ENCODE measurements around the gene IFT81.
"Not testable (repeated sequence)": the region's sequence is repeated elsewhere in the genome, so short reads cannot be mapped to it uniquely, and the experiment has no call there.

The IFT81 gene

DNA sequence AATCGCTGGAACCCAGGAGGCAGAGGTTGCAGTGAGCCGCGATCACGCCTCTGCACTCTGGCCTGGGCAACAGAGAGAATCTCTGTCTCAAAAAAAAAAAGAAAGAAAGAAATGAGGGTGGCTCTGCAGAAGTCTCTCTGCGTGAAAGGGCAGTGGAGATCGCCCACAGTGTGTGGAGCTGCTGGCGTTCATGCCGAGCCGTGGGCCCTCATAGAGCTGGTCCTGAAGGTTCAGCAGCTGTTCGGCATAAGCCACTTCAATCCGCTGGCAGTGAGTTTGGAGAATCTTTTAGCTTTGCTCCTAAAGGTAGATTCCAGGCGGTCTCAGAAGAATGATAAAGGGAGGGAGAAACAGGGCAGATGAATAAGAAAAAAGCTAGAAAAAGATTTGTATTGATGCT, 120.2 kb downstream of the IFT81 start:
- DNase-seq (ENCODE audit: low read depth), result no peak

- no peak for DNase-seq (ENCODE audit: low read depth)
These were observed 120.7 kb downstream of the IFT81 start for GRCh38 chr12:110244829-110245228.

GRCh38 chr12:110245369-110245772, 121.2 kb downstream of the IFT81 start:
- DNase-seq (ENCODE audit: low read depth), result no peak

- no peak for DNase-seq (ENCODE audit: low read depth)
These were observed 122.6 kb downstream of the IFT81 start for GRCh38 chr12:110246636-110247339.

DNA sequence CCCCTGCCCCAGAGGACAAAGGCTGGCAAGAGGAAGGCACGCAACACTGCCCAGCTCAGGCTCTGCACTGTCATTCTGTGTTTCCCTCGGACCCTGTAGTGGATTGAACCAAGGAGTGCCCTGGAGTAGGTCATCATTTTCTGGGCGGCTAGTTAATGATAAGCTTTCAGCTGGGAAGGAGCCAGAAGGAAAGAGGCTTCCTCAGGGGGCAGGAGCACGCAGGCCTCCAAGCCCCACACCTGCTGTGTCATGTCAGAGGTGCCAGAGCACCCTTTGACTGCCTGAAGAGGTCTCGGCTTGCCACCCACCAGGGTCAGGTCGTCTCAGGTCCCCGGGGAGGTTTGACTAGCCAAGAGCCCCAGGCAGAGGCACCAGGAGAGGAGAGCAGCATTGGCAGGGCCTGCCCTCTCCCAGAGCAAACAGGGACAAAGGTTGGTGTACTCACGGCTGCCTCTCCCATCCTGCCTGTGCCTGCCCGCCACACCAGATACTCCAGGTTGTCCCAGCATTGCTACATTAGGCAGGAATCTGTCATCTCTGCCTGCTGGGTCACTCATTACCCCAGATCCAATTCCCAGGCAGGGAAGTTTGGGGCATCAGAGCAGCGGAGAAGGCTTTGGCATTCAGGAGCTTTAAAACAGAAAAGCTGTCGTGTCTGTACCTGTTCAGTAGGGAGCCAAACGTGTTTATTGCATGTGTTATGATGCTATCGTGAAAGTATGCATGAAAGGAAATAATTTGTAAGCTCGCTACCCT, 123.4 kb downstream of the IFT81 start:
- no peak for DNase-seq (ENCODE audit: low read depth)

GRCh38 chr12:110248096-110248447, 123.9 kb downstream of the IFT81 start:
- no peak for DNase-seq (ENCODE audit: low read depth)

GRCh38 chr12:110249105-110249504, 124.9 kb downstream of the IFT81 start:
- DNase-seq (ENCODE audit: low read depth), result no peak

DNA sequence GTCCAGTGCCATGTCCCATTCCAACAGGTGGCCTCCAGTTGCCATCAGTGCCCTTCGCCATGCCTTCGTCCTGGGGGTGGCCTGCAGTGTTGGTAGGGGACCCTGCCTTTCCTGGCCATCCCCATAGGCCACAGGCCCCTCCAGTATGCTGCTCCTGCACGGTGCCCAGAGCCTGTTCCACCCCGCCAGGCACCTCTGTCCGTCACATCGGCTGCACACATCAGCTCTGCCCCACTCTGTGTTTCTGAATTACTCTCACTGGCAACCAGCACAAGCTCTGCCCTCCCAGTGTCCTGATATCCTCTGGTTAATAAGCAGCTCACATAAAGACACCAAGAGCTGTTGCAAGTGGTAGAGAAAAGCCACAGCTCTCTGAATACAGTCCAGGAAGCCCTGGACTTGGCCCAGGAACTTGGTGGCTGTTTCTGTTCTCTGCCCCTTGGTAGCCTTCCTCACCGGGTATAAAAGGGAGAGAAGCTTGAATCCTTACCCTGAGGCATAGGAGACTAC, 125.6 kb downstream of the IFT81 start:
- DNase-seq (ENCODE audit: low read depth), result no peak

DNA sequence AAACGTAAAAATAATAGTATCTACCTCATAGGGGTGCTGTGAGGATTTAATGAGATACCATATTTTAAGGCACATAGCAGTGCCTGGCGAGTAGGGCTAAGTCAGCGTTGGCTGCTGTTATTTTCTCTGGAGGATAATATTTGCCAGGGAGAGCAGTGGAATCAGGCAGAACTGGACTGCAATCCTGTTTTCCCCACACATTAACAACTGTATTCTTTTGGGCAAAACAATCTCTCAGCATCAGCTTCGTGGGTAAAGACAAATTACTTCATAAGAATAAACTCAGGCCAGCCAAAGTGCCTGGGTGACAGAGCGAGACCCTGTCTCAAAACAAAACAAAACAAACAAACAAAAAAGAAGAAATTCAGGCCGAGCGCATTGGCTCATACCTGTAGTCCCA, 127.2 kb downstream of the IFT81 start:
- DNase-seq (ENCODE audit: low read depth), result no peak

DNA sequence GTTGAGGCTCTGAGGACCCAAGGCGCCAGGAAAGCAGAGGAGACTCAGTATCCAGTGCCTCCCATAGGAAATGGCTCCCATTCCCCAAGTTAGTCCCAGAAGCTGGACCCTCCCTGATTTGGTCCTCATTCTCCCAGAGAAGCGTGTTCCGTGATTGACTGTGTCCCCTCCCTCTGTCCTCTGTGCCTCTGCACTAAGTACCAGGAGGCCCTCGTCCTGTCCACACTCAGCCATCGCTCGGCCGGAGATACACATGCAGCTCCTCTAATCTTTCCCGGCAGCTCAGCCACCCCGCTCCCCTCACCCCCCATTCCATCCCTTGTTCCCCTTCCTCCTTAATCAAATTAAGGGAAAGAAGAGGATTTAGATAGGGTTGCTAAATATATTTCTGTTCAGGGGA, 128.6 kb downstream of the IFT81 start:
- DNase-seq (ENCODE audit: low read depth), result no peak

DNA sequence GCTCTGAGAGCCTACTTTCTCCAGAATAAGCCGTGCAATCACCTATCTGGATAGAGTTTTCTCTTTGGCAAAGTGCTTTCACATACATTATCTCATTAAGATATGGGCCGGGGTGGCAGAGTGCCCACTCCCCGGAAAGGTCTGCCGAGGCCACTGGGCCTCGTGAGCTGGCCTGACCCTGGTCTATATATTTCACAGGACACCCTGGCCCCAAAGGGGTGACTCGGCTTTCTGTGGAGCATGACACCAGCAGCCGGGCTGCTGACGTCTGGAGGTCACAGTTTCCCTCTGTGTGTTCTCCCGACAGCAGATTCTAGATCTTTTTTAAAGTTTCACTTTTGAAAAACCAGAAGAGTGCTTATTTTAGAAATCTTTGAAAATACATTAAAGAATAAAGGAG, 129.0 kb downstream of the IFT81 start:
- DNase-seq (ENCODE audit: low read depth), result no peak

- DNase-seq (ENCODE audit: low read depth), result no peak
These were observed 130.9 kb downstream of the IFT81 start for GRCh38 chr12:110254971-110255540.

- not testable (repeated sequence) for DNase-seq (ENCODE audit: low read depth)
These were observed 131.8 kb downstream of the IFT81 start for GRCh38 chr12:110255890-110256456.

- no peak for DNase-seq (ENCODE audit: low read depth)
These were observed 132.7 kb downstream of the IFT81 start for GRCh38 chr12:110256780-110257431.

- no peak for DNase-seq (ENCODE audit: low read depth)
These were observed 134.3 kb downstream of the IFT81 start for GRCh38 chr12:110258466-110258865.

GRCh38 chr12:110262442-110263388, 138.6 kb downstream of the IFT81 start:
- DNase-seq (ENCODE audit: low read depth), result no peak

GRCh38 chr12:110266381-110266960, 142.3 kb downstream of the IFT81 start:
- DNase-seq (ENCODE audit: low read depth), result no peak

GRCh38 chr12:110266980-110267620, 142.9 kb downstream of the IFT81 start:
- no peak for DNase-seq (ENCODE audit: low read depth)

All from HS-27A (cell line).